HEK293 (cell line): ENCODE results near the gene SLIT1.
A peak's percentile ranks its signal among the peaks of the same experiment; 100 is the strongest.

ENCODE experiments used
- CTCF ChIA-PET: fragments of 350-600 bp; formaldehyde crosslinking; extraction: SDS; loops from one replicate; lab custom pipeline; 2021; ENCODE audit warnings: antibody characterized with exemption; lab: Yijun Ruan, JAX
- POLR2A ChIA-PET: fragments of 300-600 bp; formaldehyde crosslinking; extraction: SDS; loops from one replicate; lab custom pipeline; 2020; ENCODE audit warnings: antibody characterized with exemption, inconsistent platforms; lab: Yijun Ruan, JAX
- H3K27ac ChIP-seq: fragments of 200-500 bp; sonication (Bioruptor generic); 2 replicates; pipeline ENCODE4 v1.5.1; 2014; ENCODE audit warnings: low read depth, low read length, control low read depth, inconsistent platforms; ENCODE audit errors: extremely low read depth
- H3K36me3 ChIP-seq, 2 experiments: fragments of 200-500 bp in 1 of 2; sonication (Bioruptor generic) in 1 of 2; 1 replicate in 1 of 2; 2 replicates in 1 of 2; pipeline ENCODE4 v1.5.1; 2014 to 2017; ENCODE audit warnings: inconsistent platforms in 2 of 2, low read length in 2 of 2; ENCODE audit not compliant: control insufficient read depth in 2 of 2, insufficient read depth in 1 of 2
- H3K4me1 ChIP-seq: fragments of 200-500 bp; sonication (Bioruptor generic); 2 replicates; pipeline ENCODE4 v1.5.1; 2014; ENCODE audit warnings: mild to moderate bottlenecking, low read length, inconsistent platforms; ENCODE audit not compliant: control insufficient read depth, insufficient read depth
- H3K4me3 ChIP-seq: 2 replicates; pipeline ENCODE4 v1.5.1; 2011; ENCODE audit warnings: low read depth, mild to moderate bottlenecking, control low read depth, low read length, moderate library complexity
- H3K9me3 ChIP-seq: fragments of 200-500 bp; sonication (Bioruptor generic); 2 replicates; pipeline ENCODE4 v1.5.1; 2014; ENCODE audit warnings: low read depth, low read length, inconsistent platforms; ENCODE audit not compliant: control insufficient read depth, insufficient read depth
- BCL11B ChIP-seq: fragments of 450-650 bp; formaldehyde crosslinking; IDR thresholded peaks from 2 replicates; pipeline ENCODE4 v1.5.1; 2016; ENCODE audit warnings: low read depth, missing biosample characterization, missing genetic modification characterization
- ELK4 ChIP-seq: IDR thresholded peaks from 2 replicates; pipeline ENCODE4 v1.6.1; 2011; ENCODE audit warnings: mild to moderate bottlenecking, low read depth, low read length, borderline replicate concordance
- MYNN ChIP-seq: fragments of 450-650 bp; formaldehyde crosslinking; IDR thresholded peaks from 2 replicates; pipeline ENCODE4 v1.5.1; 2016; ENCODE audit warnings: missing biosample characterization, missing genetic modification characterization, borderline replicate concordance
- PRDM2 ChIP-seq: fragments of 450-650 bp; formaldehyde crosslinking; IDR thresholded peaks from 2 replicates; pipeline ENCODE4 v1.5.1; 2016; ENCODE audit warnings: missing biosample characterization, missing genetic modification characterization, borderline replicate concordance
- SCRT2 ChIP-seq: fragments of 450-650 bp; formaldehyde crosslinking; IDR thresholded peaks from 2 replicates; pipeline ENCODE4 v1.5.1; 2016; ENCODE audit warnings: missing biosample characterization, missing genetic modification characterization
- ZBTB17 ChIP-seq: fragments of 450-650 bp; formaldehyde crosslinking; IDR thresholded peaks from 2 replicates; pipeline ENCODE4 v1.5.1; 2016; ENCODE audit warnings: missing biosample characterization, missing genetic modification characterization
- ZBTB48 ChIP-seq: fragments of 450-650 bp; formaldehyde crosslinking; IDR thresholded peaks from 2 replicates; pipeline ENCODE4 v1.5.1; 2016; ENCODE audit warnings: missing biosample characterization, missing genetic modification characterization
- ZNF112 ChIP-seq: fragments of 450-650 bp; formaldehyde crosslinking; IDR thresholded peaks from 2 replicates; pipeline ENCODE4 v1.5.0; 2017; ENCODE audit warnings: missing biosample characterization, missing genetic modification characterization
- ZNF114 ChIP-seq: fragments of 450-650 bp; formaldehyde crosslinking; IDR thresholded peaks from 2 replicates; pipeline ENCODE4 v1.5.0; 2017; ENCODE audit warnings: missing biosample characterization, missing genetic modification characterization
- ZNF157 ChIP-seq: fragments of 450-650 bp; formaldehyde crosslinking; IDR thresholded peaks from 2 replicates; pipeline ENCODE4 v1.5.1; 2016; ENCODE audit warnings: missing biosample characterization, missing genetic modification characterization
- ZNF175 ChIP-seq: fragments of 450-650 bp; formaldehyde crosslinking; IDR thresholded peaks from 2 replicates; pipeline ENCODE4 v1.5.1; 2016; ENCODE audit warnings: missing biosample characterization, missing genetic modification characterization
- ZNF23 ChIP-seq: fragments of 450-650 bp; formaldehyde crosslinking; IDR thresholded peaks from 2 replicates; pipeline ENCODE4 v1.5.1; 2016; ENCODE audit warnings: missing biosample characterization, missing genetic modification characterization, borderline replicate concordance
- ZNF335 ChIP-seq: fragments of 450-650 bp; formaldehyde crosslinking; conservative IDR thresholded peaks from 2 replicates; pipeline ENCODE4 v1.5.1; 2016; ENCODE audit warnings: missing biosample characterization, missing genetic modification characterization
- ZNF366 ChIP-seq: fragments of 450-650 bp; formaldehyde crosslinking; conservative IDR thresholded peaks from 2 replicates; pipeline ENCODE4 v1.5.1; 2016; ENCODE audit warnings: missing biosample characterization, missing genetic modification characterization
- ZNF426 ChIP-seq: fragments of 450-650 bp; formaldehyde crosslinking; IDR thresholded peaks from 2 replicates; pipeline ENCODE4 v1.5.1; 2017; ENCODE audit warnings: missing biosample characterization, missing genetic modification characterization, mild to moderate bottlenecking, inconsistent platforms, moderate library complexity
- ZNF521 ChIP-seq: fragments of 450-650 bp; formaldehyde crosslinking; IDR thresholded peaks from 2 replicates; pipeline ENCODE4 v1.5.1; 2017; ENCODE audit warnings: missing biosample characterization, mild to moderate bottlenecking, missing genetic modification characterization
- ZNF544 ChIP-seq: fragments of 450-650 bp; formaldehyde crosslinking; IDR thresholded peaks from 2 replicates; pipeline ENCODE4 v1.5.0; 2017; ENCODE audit warnings: missing biosample characterization, missing genetic modification characterization
- ZNF600 ChIP-seq: fragments of 450-650 bp; formaldehyde crosslinking; IDR thresholded peaks from 2 replicates; pipeline ENCODE4 v1.5.1; 2016; ENCODE audit warnings: missing biosample characterization, missing genetic modification characterization
- ZNF707 ChIP-seq: fragments of 450-650 bp; formaldehyde crosslinking; IDR thresholded peaks from 2 replicates; pipeline ENCODE4 v1.5.1; 2016; ENCODE audit warnings: missing biosample characterization, missing genetic modification characterization
- ZNF830 ChIP-seq: fragments of 450-650 bp; IDR thresholded peaks from 2 replicates; pipeline ENCODE4 v1.5.0; 2018; ENCODE audit warnings: missing biosample characterization, missing genetic modification characterization, low read depth, mild to moderate bottlenecking, moderate library complexity
- TF ChIP-seq, protein P1 (sequence below): fragments of 450-650 bp; formaldehyde crosslinking; IDR thresholded peaks from 2 replicates; pipeline ENCODE4 v1.5.1; 2016; ENCODE audit warnings: missing biosample characterization, missing genetic modification characterization, low read depth
- TF ChIP-seq, protein P2 (sequence below): fragments of 450-650 bp; formaldehyde crosslinking; IDR thresholded peaks from 2 replicates; pipeline ENCODE4 v1.5.1; 2017; ENCODE audit warnings: missing biosample characterization, missing genetic modification characterization

Gene SLIT1

GRCh38 chr10:96988426-96988825 lies 197.3 kb downstream of the SLIT1 start:
- ChIA-PET POLR2A (no interaction called here), CTCF (no interaction called here)
- Histone ChIP-seq H3K36me3 (no peaks in the 10 kb centered on the region), H3K9me3 (no peaks in the 10 kb centered on the region), H3K27ac (no peak overlapping the region), H3K4me3 (no peak overlapping the region), H3K4me1 (no peaks in the 10 kb centered on the region)
- 0 out of 2 replicates have a peak, but pooled peaks have one; percentile 14 for TF ChIP-seq ZBTB17 (tag by site-specific recombination)
- no peak for TF ChIP-seq ZNF521 (tag by site-specific recombination)

- POLR2A ChIA-PET, result no interaction called here
- TF ChIP-seq, protein P1, sequence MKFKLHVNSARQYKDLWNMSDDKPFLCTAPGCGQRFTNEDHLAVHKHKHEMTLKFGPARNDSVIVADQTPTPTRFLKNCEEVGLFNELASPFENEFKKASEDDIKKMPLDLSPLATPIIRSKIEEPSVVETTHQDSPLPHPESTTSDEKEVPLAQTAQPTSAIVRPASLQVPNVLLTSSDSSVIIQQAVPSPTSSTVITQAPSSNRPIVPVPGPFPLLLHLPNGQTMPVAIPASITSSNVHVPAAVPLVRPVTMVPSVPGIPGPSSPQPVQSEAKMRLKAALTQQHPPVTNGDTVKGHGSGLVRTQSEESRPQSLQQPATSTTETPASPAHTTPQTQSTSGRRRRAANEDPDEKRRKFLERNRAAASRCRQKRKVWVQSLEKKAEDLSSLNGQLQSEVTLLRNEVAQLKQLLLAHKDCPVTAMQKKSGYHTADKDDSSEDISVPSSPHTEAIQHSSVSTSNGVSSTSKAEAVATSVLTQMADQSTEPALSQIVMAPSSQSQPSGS (tag by site-specific recombination), result no peak
- TF ChIP-seq PRDM2 (tag by site-specific recombination) (no peak), ZNF335 (tag by site-specific recombination) (no peak), ZNF544 (tag by site-specific recombination) (no peak), ELK4 (no peak), ZNF426 (no peak), MYNN (tag by site-specific recombination) (no peak), ZNF175 (no peak), ZNF600 (no peak), ZNF366 (tag by site-specific recombination) (no peak)
- H3K4me1 ChIP-seq, result no peaks in the 10 kb centered on the region
- H3K27ac ChIP-seq, result no peak overlapping the region
- CTCF ChIA-PET, result interaction anchor here (0.6 to 1.2 kb wide), 2 partner anchors 38 to 968 kb away, joined by 3 to 7 read pairs; no protein-coding TSS in a partner anchor
- H3K36me3 ChIP-seq, result no peaks in the 10 kb centered on the region
- no peak overlapping the region for H3K4me3 ChIP-seq
- H3K9me3 ChIP-seq, result no peaks in the 10 kb centered on the region
These were observed 197.9 kb downstream of the SLIT1 start for GRCh38 chr10:96987842-96988175.

GRCh38 chr10:96987141-96987841 lies 198.5 kb downstream of the SLIT1 start:
- CTCF ChIA-PET, result interaction anchor here (0.6 to 1.2 kb wide), 3 partner anchors 38 to 968 kb away, joined by 3 to 7 read pairs (median 4); no protein-coding TSS in a partner anchor
- H3K9me3 ChIP-seq, result no peaks in the 10 kb centered on the region
- POLR2A ChIA-PET, result interaction anchor here (0.6 kb wide), 1 partner anchor 226 kb away, joined by 5 read pairs; no protein-coding TSS in a partner anchor
- TF ChIP-seq ZNF335 (tag by site-specific recombination) (no peak), ZNF157 (tag by site-specific recombination) (no peak), ZNF23 (tag by site-specific recombination) (no peak), ZNF830 (tag by site-specific recombination) (no peak), SCRT2 (tag by site-specific recombination) (no peak), ZNF112 (tag by site-specific recombination) (no peak), ZNF114 (no peak), ZBTB48 (no peak), BCL11B (tag by site-specific recombination) (no peak), ZNF707 (tag by site-specific recombination) (no peak)
- TF ChIP-seq, protein P2, sequence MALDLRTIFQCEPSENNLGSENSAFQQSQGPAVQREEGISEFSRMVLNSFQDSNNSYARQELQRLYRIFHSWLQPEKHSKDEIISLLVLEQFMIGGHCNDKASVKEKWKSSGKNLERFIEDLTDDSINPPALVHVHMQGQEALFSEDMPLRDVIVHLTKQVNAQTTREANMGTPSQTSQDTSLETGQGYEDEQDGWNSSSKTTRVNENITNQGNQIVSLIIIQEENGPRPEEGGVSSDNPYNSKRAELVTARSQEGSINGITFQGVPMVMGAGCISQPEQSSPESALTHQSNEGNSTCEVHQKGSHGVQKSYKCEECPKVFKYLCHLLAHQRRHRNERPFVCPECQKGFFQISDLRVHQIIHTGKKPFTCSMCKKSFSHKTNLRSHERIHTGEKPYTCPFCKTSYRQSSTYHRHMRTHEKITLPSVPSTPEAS (tag by site-specific recombination), result no peak

More at GRCh38 chr10:96987141-96987841, 198.5 kb downstream of the SLIT1 start:
- Histone ChIP-seq H3K4me1 (no peaks in the 10 kb centered on the region), H3K27ac (no peak overlapping the region), H3K4me3 (no peak overlapping the region), H3K36me3 (peaks cover 0 to under 1% of the 10 kb centered on the region in 2 experiments; a peak in 1 of 3 replicates)
